HG02943 (cell line): Measurements from ENCODE around the gene NAA80.
"Not testable (repeated sequence)": the region's sequence is repeated elsewhere in the genome, so short reads cannot be mapped to it uniquely, and the experiment has no call there.

Experiments used
- ATAC-seq: cut with Tn5 transposase; IDR thresholded peaks from one replicate; pipeline ENCODE4 v1.9.1; 2021; ENCODE audit warnings: mild to moderate bottlenecking, low read depth, moderate library complexity; ENCODE audit not compliant: unreplicated experiment

The NAA80 gene

DNA sequence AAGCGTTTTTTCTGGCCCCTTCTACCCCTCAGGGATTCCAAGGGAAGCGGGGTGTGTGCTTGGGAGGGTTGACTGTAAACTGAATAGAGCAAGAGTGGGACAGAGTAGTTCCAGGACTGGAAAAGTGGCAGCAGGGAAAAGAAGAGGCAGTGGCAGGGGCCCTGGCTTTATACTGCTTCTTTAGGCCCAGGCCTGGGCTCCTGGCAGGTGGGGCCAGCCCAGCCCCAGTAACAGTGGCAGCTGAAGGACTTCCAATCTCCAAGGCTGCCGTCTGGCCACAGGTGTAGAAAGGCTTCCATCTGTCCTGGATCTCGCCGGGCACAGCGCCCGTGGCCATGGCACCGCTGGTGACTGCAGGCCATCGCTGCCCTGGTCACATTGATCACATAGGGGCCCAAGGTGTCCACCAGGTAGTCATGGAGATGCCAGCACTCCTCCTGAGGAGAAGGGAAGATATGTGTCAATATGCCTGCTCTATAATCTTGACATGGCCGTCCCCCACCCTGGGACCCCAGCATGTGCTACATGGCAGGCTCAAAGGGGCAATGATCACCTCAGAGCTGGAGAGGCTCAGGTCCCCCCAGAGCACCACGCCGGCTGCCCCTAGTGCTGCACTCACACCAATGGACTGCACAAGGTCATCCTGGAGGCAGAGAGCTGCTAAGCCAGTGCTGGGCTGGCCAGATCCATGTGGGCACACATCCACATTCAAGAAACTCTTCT is 6.0 kb downstream of the NAA80 start:
- no peak for ATAC-seq

DNA sequence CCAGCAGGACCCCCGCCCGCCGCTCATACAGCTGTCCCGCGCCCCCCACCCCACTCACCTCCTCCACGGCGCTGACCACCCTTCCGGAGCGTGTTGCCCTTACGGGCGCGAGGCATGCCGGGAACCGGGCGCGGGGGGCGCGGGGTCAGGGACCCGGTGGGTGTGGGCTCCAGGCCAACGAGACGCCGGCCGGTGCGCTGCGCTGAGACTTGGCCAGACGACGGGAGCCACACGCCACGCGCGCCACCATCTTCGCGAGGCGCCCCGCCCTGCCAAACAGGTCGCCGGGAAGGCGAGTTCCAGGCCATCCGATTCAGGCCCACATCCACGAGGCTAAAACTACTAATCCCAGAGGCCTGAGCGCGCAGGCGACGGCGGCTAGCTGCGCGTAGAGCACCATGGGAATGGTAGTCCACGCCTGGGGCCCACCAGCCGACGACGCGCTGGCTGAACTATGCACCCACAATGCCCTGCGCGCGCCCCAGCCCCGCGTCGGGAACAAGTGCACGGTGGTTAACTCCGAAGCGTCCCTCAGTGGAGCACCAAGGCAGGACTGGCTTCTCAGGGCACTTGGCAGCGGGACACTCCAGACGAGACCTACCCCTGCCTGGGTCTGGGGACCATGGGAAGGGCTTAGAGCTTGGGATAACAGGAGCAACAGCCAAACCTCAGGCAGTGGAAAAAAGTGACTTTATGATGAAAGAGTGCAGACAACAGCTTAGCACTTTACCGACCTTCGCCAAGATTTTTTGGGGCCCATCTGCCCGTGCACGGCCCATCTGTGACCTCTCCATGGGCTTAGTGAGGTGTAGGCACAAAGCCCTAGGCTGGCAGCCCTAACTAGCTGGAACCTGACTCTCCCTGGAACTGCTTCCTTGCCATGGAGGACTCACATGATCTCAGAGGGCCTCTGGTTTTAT is 6.8 kb downstream of the NAA80 start, which contains the start of gene IFRD2:
Gene IFRD2, minus strand, starts transcription at position 271 of the 920 bp plus-strand sequence. Its CDS starts 155 bp downstream, at position 116.
- peak; percentile 87 for ATAC-seq

DNA sequence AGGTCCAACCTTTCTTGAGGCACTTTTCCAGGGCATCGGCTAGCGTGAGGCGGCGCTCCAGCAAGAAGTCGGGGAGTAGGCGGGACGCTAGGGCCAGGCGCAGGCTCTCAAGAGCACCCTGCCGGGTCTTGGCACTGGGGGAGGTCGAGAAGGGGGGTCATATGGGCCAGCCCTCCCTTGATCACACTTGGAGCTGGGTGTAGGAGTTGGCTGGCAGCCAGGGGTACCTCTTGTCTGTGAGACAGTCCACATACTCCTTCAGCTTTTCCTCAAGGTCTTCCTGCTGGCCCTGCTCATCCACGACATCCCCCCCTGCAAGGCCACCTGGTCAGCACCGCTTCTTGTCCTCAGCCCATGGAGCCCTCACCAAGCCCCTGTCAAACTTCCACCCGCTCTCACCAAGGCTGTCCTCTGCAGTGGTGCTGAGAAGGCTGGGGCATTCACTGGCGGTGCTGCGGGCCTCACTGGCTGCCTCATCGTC is 9.0 kb downstream of the NAA80 start:
- ATAC-seq: no peak

DNA sequence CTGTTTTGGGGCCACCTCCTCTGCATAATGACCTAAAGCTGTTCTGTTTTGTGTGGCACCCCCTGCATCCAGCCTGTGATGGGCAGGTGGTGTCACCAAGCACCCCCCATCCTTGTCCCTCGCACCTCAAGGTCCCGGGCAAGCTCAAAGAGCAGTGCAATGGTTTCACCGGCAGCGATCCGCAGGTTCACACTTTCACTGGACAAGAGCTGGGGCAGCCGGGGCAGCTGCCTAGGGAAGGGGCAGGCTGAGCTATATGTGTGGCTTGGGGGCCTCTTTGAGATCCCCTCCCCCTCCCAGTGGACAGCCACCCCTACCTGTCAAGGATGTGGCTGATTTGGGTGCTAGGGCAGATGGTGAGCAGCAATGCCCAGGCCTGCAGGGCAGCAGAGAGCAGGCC is 10.1 kb downstream of the NAA80 start:
- ATAC-seq: no peak

DNA sequence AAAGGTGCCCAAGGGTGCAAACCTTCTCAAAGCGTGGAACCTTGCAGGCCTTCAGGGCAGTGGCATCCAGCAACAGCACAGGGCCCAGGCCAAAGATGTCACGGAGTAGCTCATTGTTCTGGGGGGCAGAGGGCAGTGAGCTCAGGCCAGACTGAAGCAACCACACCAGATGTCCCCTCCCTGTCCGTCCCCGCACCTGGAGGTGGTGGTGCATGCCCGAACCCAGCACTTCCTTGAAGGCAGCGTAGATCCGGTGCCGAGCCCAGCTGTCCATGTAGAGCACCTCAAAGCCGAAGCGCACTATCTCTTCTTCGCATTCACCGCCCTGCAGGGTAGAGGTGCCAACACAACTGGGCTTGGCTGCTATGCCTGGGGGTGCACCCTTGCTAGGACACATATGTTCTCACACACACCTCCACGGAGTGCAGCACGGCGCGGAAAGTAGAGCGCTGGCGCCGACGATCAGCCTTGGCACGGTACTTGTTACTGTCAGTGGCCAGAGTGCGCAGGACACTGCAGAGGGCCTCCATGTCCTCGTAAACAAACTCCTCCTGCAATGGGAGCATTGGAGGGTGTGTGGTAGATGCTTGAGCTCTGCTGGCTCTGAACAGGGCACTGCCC is 10.7 kb downstream of the NAA80 start:
- ATAC-seq: no peak

DNA sequence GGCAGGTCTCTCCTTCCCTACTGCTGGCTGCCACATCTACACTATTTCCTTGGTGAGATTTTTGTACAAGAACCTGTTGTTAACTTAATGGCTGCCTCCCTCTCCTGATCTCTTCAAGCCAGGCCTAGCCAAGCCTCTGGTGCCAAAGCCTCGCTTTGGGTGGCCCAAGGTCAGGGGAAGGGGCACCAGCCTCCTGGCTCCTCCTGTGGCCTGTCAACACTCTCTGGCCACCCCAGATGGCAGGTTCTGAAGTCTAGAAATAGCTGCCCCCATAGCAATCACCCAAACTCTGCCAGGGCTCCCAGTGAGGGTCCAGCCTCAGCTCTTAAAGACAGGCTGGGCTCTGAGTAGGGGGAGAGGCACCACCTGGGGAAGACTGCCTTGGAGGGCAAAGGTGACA is 11.9 kb downstream of the NAA80 start:
- ATAC-seq: no peak

DNA sequence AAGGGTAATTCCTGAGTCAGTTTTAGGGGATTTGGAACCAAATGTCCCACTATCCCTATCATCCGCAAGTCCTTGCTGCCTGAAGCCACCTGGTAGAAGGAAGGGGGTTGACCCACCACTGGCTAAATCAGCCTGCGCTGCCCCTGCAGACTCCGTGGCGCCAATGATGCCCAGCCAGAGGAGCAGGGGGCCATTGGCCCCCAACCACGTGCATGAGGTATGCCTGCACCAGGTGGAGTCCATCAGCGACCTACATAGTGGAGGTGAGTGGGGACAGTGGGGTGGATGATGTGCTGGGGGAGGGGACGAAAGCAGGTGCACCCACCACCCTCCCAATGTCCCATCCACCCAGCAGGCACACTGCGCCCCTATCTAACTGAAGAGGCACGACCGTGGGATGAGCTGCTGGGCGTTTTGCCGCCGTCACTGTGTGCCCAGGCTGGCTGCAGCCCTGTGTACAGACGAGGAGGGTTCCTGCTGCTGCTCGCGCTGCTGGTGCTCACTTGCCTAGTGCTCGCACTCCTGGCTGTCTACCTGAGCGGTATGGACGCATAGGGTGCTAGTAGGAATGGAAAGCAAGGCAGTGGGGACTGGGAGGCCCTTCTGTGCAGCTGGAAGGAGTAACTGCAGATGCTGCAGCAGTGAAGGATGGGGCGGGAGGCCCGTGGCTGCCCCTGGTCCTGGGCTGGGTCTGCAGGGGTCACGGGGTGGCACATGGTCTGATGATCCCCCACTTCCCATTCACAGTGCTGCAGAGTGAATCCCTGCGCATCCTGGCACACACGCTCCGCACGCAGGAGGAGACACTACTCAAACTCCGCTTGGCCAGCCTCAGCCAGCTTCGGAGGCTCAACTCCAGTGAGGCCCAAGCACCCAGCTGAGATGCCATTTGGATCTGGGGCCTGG is 12.6 kb downstream of the NAA80 start:
- ATAC-seq: no peak

DNA sequence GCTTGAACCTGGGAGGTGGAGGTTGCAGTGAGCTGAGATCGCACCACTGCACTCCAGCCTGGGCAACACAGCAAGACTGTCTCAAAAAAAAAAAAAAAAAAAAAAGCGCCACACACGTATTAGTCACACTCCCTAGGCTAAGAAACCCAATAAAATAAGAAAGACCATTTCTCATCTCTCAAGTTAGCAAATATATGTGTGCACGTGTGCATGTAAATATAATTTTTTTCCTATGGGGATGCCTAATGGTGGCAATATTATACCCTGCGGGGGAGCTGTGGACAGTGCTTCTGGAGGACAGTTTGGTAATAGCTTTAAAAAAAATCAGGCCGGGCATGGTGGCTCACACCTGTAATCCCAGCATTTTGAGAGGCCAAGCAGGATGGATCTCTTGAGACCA is 15.1 kb downstream of the NAA80 start:
- ATAC-seq: not testable (repeated sequence)

DNA sequence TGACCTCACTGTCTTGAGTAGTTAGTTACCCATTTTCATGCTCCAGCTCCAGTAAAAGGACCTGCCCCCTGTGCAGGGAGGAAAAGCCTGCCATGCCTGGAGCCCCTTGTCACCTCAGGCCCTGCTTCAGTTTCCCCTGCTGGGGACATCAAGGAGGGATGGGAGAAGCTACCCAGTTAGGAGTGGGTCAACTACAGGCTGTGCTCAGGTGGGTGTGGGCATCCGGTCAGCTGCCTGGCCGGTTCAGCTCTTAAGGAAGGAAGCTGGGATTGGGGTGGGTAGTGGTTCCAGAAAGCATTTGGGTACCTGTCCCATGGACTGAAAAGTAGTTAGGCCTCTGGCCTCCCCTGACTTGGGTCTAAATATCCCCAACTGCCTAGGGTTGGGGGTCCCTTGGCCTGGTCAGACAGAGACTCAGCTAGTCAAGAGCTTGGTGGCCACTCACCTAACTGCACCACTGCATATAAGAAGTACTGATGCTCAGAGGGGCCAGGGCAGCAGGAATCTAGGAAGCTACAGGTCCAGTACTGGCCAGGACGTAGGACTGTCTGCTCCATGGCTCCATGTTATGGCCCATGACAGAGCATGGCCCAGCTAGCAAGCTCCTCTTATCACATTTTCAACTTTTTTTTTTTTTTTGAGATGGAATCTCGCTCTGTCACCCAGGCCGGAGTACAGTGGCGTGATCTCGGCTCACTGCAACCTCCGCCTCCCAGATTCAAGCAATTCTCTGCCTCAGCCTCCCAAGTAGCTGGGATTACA is 19.8 kb downstream of the NAA80 start:
- no peak for ATAC-seq

DNA sequence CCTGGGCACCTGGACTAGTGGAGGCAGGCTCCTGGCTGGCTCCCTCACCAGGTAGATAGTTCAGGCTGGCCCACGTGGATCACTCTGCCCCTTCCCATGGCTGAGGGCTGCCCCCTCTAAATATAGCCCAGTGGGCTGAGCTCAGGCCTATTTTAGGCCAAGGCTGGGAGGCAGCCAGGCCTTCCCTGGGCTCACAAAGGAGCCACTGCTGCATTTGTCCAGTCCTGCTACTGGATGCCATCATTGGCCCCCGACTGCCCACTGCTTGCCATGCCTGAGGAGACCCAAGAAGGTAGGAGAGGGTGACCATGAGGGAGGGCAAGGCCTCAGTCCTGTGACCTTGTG is 20.4 kb downstream of the NAA80 start, which contains the start of gene LSMEM2:
Gene LSMEM2, plus strand, starts transcription at position 208 of the 345 bp plus-strand sequence. Its CDS starts 27 bp downstream, at position 235.
- no peak for ATAC-seq

DNA sequence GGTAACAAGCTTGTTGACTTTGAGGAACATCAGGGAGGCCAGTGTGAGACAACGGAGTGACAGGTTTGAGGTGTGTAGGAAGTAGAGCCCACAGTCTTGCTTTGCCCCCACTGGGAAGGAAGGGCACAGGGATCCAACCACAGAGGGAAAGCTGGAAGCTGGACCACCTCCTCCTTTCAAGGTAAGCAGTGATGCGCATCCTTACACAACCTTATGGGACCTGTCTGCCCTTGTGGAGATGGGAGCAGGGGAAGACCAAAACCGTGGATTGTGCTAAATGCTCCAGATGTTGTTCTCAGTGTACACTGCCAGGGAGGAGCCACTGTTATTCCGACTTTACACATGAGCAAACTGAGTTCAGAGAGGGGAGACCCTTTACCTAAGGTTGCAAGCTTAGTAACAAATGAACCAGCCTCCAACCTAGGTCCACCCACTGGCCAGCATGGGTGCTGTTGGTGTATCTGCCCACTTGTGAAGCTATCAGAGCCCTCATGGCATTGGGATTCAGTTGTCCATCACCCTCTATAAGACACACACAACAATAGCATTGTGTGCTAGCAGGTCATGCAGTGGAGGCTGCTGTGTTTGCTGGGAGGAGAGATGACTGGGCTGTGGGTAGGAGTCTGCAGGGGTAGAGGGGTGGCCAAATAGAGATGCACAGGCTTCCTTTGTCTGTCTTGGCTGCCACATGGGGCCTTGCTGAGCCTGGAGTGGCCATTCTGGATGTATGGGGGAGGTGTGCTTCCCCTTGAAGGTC is 20.9 kb downstream of the NAA80 start:
- no peak for ATAC-seq

DNA sequence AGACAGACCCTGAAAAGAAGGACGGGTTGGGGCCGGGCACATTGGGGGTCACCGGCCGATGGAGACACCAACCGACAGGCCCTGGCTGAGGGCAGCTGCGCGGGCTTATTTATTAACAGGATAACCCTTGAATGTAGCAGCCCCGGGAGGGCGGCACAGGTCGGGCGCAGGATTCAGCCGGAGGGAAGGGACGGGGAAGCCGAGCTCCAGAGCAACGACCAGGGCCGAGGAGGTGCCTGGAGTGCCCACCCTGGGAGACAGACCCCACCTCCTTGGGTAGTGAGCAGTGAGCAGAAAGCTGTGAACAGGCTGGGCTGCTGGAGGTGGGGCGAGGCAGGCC is 22.5 kb downstream of the NAA80 start:
- no peak for ATAC-seq

DNA sequence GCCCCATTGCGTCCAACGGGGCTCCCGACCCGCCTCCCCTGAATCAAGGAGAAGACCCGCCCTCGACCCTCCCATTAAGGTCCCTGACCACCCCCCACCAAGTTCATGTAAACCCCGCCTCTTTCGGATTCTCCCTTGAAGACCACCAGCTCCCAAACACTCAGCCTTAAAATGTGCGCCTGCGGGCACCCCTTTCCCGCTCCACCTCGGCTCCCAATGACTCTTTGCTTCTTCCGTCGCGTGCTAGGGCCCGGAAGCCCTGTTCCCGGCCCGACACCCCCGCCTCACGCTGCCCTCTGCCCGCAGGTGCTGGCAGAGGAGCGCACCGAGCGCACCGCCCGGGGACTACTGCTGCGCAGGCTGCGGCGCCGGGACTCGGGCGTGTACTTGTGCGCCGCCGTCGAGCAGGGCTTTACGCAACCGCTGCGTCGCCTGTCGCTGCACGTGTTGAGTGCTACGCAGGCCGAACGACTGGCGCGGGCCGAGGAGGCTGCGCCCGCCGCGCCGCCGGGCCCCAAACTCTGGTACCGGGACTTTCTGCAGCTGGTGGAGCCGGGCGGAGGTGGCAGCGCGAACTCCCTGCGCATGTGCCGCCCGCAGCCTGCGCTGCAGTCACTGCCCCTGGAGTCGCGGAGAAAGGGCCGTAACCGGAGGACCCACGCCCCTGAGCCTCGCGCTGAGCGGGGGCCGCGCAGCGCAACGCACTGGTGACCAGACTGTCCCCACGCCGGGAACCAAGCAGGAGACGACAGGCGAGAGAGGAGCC is 23.0 kb downstream of the NAA80 start:
- ATAC-seq: no peak

DNA sequence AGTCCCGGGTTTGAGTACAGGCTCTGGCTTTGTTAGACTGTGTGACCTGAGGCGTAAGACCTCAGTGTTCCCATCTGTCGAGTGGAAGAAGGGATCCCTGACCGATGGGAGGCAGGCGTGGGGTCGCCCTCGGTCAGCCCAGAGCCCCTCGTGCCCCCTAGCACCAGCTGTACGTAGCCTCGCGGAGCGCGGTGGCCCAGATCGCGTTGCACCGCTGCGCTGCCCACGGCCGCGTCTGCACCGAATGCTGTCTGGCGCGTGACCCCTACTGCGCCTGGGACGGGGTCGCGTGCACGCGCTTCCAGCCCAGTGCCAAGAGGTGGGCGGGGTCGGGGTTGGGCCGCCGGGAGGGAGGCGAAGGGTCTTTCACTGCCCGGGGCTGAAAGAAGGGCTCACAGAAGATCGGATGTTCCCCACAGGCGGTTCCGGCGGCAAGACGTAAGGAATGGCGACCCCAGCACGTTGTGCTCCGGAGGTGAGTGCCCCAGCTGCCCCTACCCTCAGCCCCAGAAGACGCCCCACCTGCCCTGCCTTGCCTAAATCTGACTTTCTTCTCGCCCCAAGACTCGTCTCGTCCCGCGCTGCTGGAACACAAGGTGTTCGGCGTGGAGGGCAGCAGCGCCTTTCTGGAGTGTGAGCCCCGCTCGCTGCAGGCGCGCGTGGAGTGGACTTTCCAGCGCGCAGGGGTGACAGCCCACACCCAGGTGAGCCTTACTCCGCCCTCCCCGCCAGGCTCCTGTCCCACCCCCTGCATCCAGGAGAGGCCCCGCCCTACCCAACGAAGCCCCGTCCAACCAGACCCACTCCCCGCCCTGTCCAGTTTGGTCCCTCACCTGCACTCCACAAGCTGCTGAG is 23.8 kb downstream of the NAA80 start:
- no peak for ATAC-seq

DNA sequence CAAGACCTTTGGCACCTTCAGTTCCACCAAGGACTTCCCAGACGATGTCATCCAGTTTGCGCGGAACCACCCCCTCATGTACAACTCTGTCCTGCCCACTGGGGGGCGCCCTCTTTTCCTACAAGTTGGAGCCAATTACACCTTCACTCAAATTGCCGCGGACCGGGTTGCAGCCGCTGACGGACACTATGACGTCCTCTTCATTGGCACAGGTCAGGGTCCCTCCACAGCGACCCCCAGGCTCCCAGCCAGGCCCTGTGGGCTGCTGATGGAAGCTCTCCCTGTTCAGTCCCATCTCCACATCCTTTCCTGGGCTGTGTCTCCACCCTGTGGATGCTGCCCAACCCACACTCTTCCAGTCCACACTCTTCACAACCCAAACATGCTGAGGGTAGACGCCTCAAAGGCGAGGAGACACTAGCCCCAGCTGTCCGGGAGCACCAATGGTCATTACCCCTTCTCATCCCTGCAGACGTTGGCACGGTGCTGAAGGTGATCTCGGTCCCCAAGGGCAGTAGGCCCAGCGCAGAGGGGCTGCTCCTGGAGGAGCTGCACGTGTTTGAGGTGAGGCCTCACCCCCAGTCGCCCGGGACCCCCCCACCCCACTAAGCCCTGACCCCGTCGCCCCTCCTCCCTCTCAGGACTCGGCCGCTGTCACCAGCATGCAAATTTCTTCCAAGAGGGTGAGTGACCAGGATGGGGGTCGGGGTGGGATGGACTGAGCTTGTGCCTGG is 24.7 kb downstream of the NAA80 start:
- no peak for ATAC-seq

DNA sequence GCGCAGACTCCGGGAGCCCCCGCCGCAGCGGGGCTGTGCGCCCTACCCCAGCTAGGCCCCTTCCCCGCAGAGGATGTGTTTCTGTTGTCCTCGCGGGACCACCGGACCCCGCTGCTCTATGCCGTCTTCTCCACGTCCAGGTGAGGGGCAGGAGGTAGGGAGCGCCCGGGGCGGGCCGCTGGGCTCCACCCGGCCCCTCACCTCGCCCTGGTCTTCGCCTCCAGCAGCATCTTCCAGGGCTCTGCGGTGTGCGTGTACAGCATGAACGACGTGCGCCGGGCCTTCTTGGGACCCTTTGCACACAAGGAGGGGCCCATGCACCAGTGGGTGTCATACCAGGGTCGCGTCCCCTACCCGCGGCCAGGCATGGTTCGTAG is 25.5 kb downstream of the NAA80 start:
- ATAC-seq: no peak
